ENCODE results near the gene EPHB3.

The EPHB3 gene

GRCh38 chr3:184596886-184597575 is 35.4 kb downstream of the EPHB3 start:
- Histone ChIP-seq H3K9me3 (replicated peaks; ENCODE audit: insufficient read depth, low read length) (no peaks in the 10 kb centered on the region), H3K4me1 (ENCODE audit: low read length) (no peaks in the 10 kb centered on the region), H3K79me2 (ENCODE audit: low read length) (no peaks in the 10 kb centered on the region), H3K27ac (ENCODE audit: low read length) (no peak overlapping the region), H4K20me1 (ENCODE audit: insufficient read depth, low read length) (no peaks in the 10 kb centered on the region), H3K9ac (ENCODE audit: low read length) (no peak overlapping the region), H3K27me3 (replicated peaks; ENCODE audit: insufficient read depth, low read length) (peaks cover 32% of the 10 kb centered on the region), H3K4me3 (ENCODE audit: low read length) (no peak overlapping the region), H3F3A (ENCODE audit: insufficient read depth, low read length) (no peaks in the 10 kb centered on the region), H3K9me2 (replicated peaks; ENCODE audit: insufficient read depth, low read length) (no peaks in the 10 kb centered on the region), H2AFZ (ENCODE audit: low read length) (no peak overlapping the region), H3K4me2 (ENCODE audit: low read depth, low read length) (no peak overlapping the region), H3K36me3 (replicated peaks; ENCODE audit: insufficient read depth, low read length) (no peaks in the 10 kb centered on the region)
- TF ChIP-seq EZH2phosphoT487 (IDR thresholded peaks at IDR 0.05; ENCODE audit: low read length), result no peak
- no peak for TF ChIP-seq CTCF (IDR thresholded peaks at IDR 0.05; ENCODE audit: low read length)
- no peak for TF ChIP-seq EZH2 (optimal IDR thresholded peaks at IDR 0.05; ENCODE audit: low read depth, low read length)
- no peak for DNase-seq

DNA sequence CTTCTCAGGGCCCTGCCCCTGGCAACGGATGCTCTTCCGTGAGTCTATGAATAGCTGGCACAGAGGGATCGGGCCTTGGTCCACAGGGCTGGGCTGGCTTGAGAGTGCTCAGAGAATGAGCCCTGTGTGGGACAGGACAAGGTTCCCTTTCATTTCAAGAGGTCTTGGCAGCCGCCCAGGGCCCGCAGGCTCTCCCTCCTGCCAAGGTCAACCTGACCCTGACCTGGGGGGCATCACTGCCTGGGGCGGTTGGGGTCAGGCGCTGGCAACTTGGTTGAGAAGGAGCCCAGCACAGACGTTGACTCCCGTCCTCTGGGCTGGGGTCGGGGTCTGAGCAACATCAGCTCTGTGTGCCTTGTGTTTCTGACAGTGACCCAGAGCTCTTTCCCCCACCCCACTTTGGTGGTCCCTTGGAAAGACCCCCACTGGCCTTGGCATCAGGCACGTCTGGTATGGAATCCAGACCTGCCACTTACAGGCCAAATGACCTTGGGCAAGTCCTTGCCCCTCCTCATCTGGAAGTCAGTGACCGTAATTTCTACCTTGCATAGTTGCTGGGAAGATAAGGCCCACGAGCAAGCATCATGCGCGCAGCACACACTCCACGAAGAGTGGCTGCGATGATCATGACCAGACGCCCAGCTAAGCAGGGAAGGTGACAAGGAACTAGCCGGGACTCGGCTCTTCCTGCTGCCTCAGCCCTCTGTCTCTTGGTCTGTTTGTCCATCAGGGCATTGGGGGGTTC is 36.4 kb downstream of the EPHB3 start:
- H3K9me2 ChIP-seq (replicated peaks; ENCODE audit: insufficient read depth, low read length), result no peaks in the 10 kb centered on the region
- H3K9me3 ChIP-seq (replicated peaks; ENCODE audit: insufficient read depth, low read length), result no peaks in the 10 kb centered on the region
- no peak for DNase-seq
- H2AFZ ChIP-seq (ENCODE audit: low read length), result no peak overlapping the region
- no peak overlapping the region for H3K27ac ChIP-seq (ENCODE audit: low read length)
- H3K9ac ChIP-seq (ENCODE audit: low read length), result no peak overlapping the region
- no peaks in the 10 kb centered on the region for H4K20me1 ChIP-seq (ENCODE audit: insufficient read depth, low read length)
- peaks cover 34% of the 10 kb centered on the region for H3K27me3 ChIP-seq (replicated peaks; ENCODE audit: insufficient read depth, low read length)
- H3F3A ChIP-seq (ENCODE audit: insufficient read depth, low read length), result no peaks in the 10 kb centered on the region
- H3K79me2 ChIP-seq (ENCODE audit: low read length), result no peaks in the 10 kb centered on the region
- TF ChIP-seq EZH2phosphoT487 (IDR thresholded peaks at IDR 0.05; ENCODE audit: low read length) (no peak), EZH2 (optimal IDR thresholded peaks at IDR 0.05; ENCODE audit: low read depth, low read length) (no peak), CTCF (IDR thresholded peaks at IDR 0.05; ENCODE audit: low read length) (no peak)
- no peak overlapping the region for H3K4me2 ChIP-seq (ENCODE audit: low read depth, low read length)
- H3K4me3 ChIP-seq (ENCODE audit: low read length), result no peak overlapping the region
- H3K36me3 ChIP-seq (replicated peaks; ENCODE audit: insufficient read depth, low read length), result no peaks in the 10 kb centered on the region
- no peaks in the 10 kb centered on the region for H3K4me1 ChIP-seq (ENCODE audit: low read length)

DNA sequence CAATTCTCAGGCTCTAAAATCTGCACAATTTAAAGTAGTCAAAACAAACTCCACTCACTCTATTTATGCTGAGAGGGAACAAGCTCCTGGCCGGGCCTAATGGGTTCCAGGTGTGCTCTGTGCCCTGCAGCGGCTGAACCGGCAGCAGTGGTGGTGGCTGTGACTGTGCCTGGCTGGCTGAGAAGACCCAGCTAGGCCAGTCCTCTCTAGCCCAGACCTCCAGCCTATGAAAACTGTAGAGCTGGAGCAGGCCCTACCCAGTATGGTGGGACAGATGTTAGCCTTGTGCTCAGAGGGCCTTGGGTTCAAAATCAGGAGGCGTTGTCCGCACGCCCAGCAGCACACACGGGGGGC is 37.0 kb downstream of the EPHB3 start:
- Histone ChIP-seq H2AFZ (ENCODE audit: low read length) (no peak overlapping the region), H4K20me1 (ENCODE audit: insufficient read depth, low read length) (no peaks in the 10 kb centered on the region), H3K27ac (ENCODE audit: low read length) (no peak overlapping the region), H3K9ac (ENCODE audit: low read length) (no peak overlapping the region), H3K27me3 (replicated peaks; ENCODE audit: insufficient read depth, low read length) (peaks cover 36% of the 10 kb centered on the region), H3K9me3 (replicated peaks; ENCODE audit: insufficient read depth, low read length) (no peaks in the 10 kb centered on the region), H3F3A (ENCODE audit: insufficient read depth, low read length) (no peaks in the 10 kb centered on the region), H3K36me3 (replicated peaks; ENCODE audit: insufficient read depth, low read length) (no peaks in the 10 kb centered on the region), H3K4me1 (ENCODE audit: low read length) (no peaks in the 10 kb centered on the region), H3K9me2 (replicated peaks; ENCODE audit: insufficient read depth, low read length) (no peaks in the 10 kb centered on the region), H3K4me2 (ENCODE audit: low read depth, low read length) (no peak overlapping the region), H3K4me3 (ENCODE audit: low read length) (no peak overlapping the region), H3K79me2 (ENCODE audit: low read length) (no peaks in the 10 kb centered on the region)
- no peak for DNase-seq
- TF ChIP-seq EZH2phosphoT487 (IDR thresholded peaks at IDR 0.05; ENCODE audit: low read length), result no peak
- no peak for TF ChIP-seq CTCF (IDR thresholded peaks at IDR 0.05; ENCODE audit: low read length)
- no peak for TF ChIP-seq EZH2 (optimal IDR thresholded peaks at IDR 0.05; ENCODE audit: low read depth, low read length)
